GM23248 (cell line): ENCODE measurements around the gene TNIK. TPM values are rescaled to one million over a fixed set of nuclear protein-coding genes. Genes with fewer than 3 reads are reported as not detected.
A peak's percentile ranks its signal among the peaks of the same experiment; 100 is the strongest.

Experiments used
- DNase-seq: peaks from one replicate; pipeline ENCODE4 v3.0.0-alpha.2; 2015
- H2AFZ ChIP-seq: fragments of 200-600 bp; sonication (generic); 2 replicates; pipeline ENCODE4 v1.6.1; 2016; ENCODE audit warnings: antibody characterized with exemption
- H3F3A ChIP-seq: fragments of 200-600 bp; sonication (generic); 2 replicates; pipeline ENCODE4 v1.6.1; 2016; ENCODE audit warnings: mild to moderate bottlenecking, antibody characterized with exemption, mixed run types; ENCODE audit not compliant: insufficient read depth
- H3K27ac ChIP-seq: fragments of 200-600 bp; sonication (generic); 2 replicates; pipeline ENCODE4 v1.5.1; 2016; ENCODE audit warnings: mild to moderate bottlenecking
- H3K27me3 ChIP-seq: fragments of 200-600 bp; sonication (generic); replicated peaks from 2 replicates; pipeline ENCODE4 v1.6.1; 2016; ENCODE audit warnings: mild to moderate bottlenecking; ENCODE audit not compliant: insufficient read depth
- H3K36me3 ChIP-seq: fragments of 200-600 bp; sonication (generic); 2 replicates; pipeline ENCODE4 v1.6.1; 2016; ENCODE audit warnings: low read depth, mild to moderate bottlenecking
- H3K4me1 ChIP-seq: fragments of 200-600 bp; sonication (generic); 2 replicates; pipeline ENCODE4 v1.6.1; 2016; ENCODE audit warnings: mild to moderate bottlenecking; ENCODE audit not compliant: insufficient read depth
- H3K4me2 ChIP-seq: fragments of 200-600 bp; sonication (generic); one replicate; pipeline ENCODE4 v1.6.1; 2016; ENCODE audit warnings: mild to moderate bottlenecking; ENCODE audit not compliant: unreplicated experiment
- H3K4me3 ChIP-seq: fragments of 200-600 bp; sonication (generic); 2 replicates; pipeline ENCODE4 v1.5.1; 2016; ENCODE audit warnings: mild to moderate bottlenecking
- H3K79me2 ChIP-seq: fragments of 200-600 bp; sonication (generic); 2 replicates; pipeline ENCODE4 v1.6.1; 2016; ENCODE audit warnings: mild to moderate bottlenecking; ENCODE audit not compliant: insufficient read depth
- H3K9ac ChIP-seq: fragments of 200-600 bp; sonication (generic); 2 replicates; pipeline ENCODE4 v1.6.1; 2016; ENCODE audit warnings: mild to moderate bottlenecking
- H3K9me2 ChIP-seq: fragments of 200-600 bp; sonication (generic); 2 replicates; pipeline ENCODE4 v1.6.1; 2016; ENCODE audit warnings: mixed run types, mild to moderate bottlenecking, moderate library complexity; ENCODE audit not compliant: insufficient read depth
- H3K9me3 ChIP-seq: fragments of 200-600 bp; sonication (generic); one replicate; pipeline ENCODE4 v1.6.1; 2017; ENCODE audit warnings: low read depth
- H4K20me1 ChIP-seq: fragments of 200-600 bp; sonication (generic); 2 replicates; pipeline ENCODE4 v1.6.0; 2016; ENCODE audit not compliant: insufficient read depth
- EZH2 ChIP-seq: fragments of 200-600 bp; sonication (generic); IDR thresholded peaks from 2 replicates; pipeline ENCODE4 v1.6.1; 2018; ENCODE audit warnings: antibody characterized with exemption, mild to moderate bottlenecking; ENCODE audit not compliant: insufficient read depth, poor library complexity, severe bottlenecking
- EZH2phosphoT487 ChIP-seq: fragments of 200-600 bp; sonication (generic); IDR thresholded peaks from 2 replicates; pipeline ENCODE4 v1.6.1; 2018; ENCODE audit warnings: antibody characterized with exemption, moderate library complexity, mild to moderate bottlenecking, low read depth; ENCODE audit not compliant: insufficient read depth
- WGBS, 2 experiments: methylation state at CpG; one replicate each; pipeline ENCODE4 v1.1.6; 2015 to 2017; ENCODE audit warnings: low lambda C conversion rate in 2 of 2, low coverage in 1 of 2; ENCODE audit errors: missing lambda C conversion rate in 2 of 2; 5-methylcytosine and 5-hydroxymethylcytosine counted together
- in situ Hi-C: fragments of 300-500 bp; cut with MboI; formaldehyde crosslinking; loops from 2 replicates; pipeline ENCODE4 v1.15.0; 2020
- polyA plus RNA-seq: library from polyadenylated mRNA; unstranded; fragments of >200 nt; fragmentation: Nextera tagmentation; extraction: Ambion mirVana; gene quantifications from 2 replicates; pipeline ENCODE4 v1.2.1, GENCODE V29; 2016
- total RNA-seq: library from RNA; depleted of rRNA; stranded (reverse); fragments of >200 nt; shearing (Covaris generic); gene quantifications from 2 replicates; pipeline ENCODE4 v1.2.3, GENCODE V29; 2014

TNIK gene
- total and polyA plus RNA-seq, 2 experiments from 2014 or later, result 0.80 to 2.3 TPM

GRCh38 chr3:171057072-171057471 is 403.1 kb downstream of the TNIK start:
- peaks cover 46% of the 10 kb centered on the region for H3K4me1 ChIP-seq
- TF ChIP-seq EZH2, result no peak
- peak overlapping the region; percentile 13 for H3K4me2 ChIP-seq
- no peak for DNase-seq
- H3K79me2 ChIP-seq, result no peaks in the 10 kb centered on the region
- no peak overlapping the region for H3K27ac ChIP-seq
- H3K9me3 ChIP-seq, result no peaks in the 10 kb centered on the region
- no peak overlapping the region for H2AFZ ChIP-seq
- in situ Hi-C loops, result loop anchor here (25.0 kb wide), 1 partner anchor 505 kb away; no protein-coding TSS in a partner anchor
- no peaks in the 10 kb centered on the region for H3K9me2 ChIP-seq
- WGBS, 2 experiments, result 94 to 97% methylated on average over 1 of the region's 1 CpG
- no peaks in the 10 kb centered on the region for H3K27me3 ChIP-seq
- H3K9ac ChIP-seq, result no peak overlapping the region
- no peaks in the 10 kb centered on the region for H4K20me1 ChIP-seq
- H3K36me3 ChIP-seq, result no peaks in the 10 kb centered on the region
- H3K4me3 ChIP-seq, result no peak overlapping the region
- peaks cover 35% of the 10 kb centered on the region for H3F3A ChIP-seq

- Histone ChIP-seq H3K79me2 (no peaks in the 10 kb centered on the region), H3K27me3 (no peaks in the 10 kb centered on the region), H3K4me3 (no peak overlapping the region), H3K36me3 (no peaks in the 10 kb centered on the region), H2AFZ (no peak overlapping the region), H3K4me2 (peak overlapping the region; percentile 13), H3F3A (peaks cover 35% of the 10 kb centered on the region), H3K9ac (no peak overlapping the region), H3K9me3 (no peaks in the 10 kb centered on the region), H4K20me1 (no peaks in the 10 kb centered on the region), H3K9me2 (no peaks in the 10 kb centered on the region), H3K4me1 (peaks cover 46% of the 10 kb centered on the region), H3K27ac (0 out of 2 replicates have a peak overlapping the region, but pooled peaks have one; percentile 55)
- 50 to 55% methylated on average over 5 of the region's 5 CpGs for WGBS, 2 experiments
- DNase-seq, result peak; percentile 73
- no peak for TF ChIP-seq EZH2phosphoT487
- TF ChIP-seq EZH2, result no peak
- in situ Hi-C loops, result loop anchor here (25.0 kb wide), 1 partner anchor 506 kb away; no protein-coding TSS in a partner anchor
Observed at GRCh38 chr3:171056528-171056927, 403.7 kb downstream of the TNIK start.

- H3K27ac ChIP-seq, result peak overlapping the region; percentile 55
- peak overlapping the region; percentile 35 for H3K9ac ChIP-seq
- H3K4me3 ChIP-seq, result no peak overlapping the region
- H3K36me3 ChIP-seq, result no peaks in the 10 kb centered on the region
- peak overlapping the region; percentile 53 for H3K4me2 ChIP-seq
- peaks cover 46% of the 10 kb centered on the region for H3K4me1 ChIP-seq
- H2AFZ ChIP-seq, result no peak overlapping the region
- WGBS, 2 experiments, result 54% methylated on average over 4 of the region's 4 CpGs
- no peaks in the 10 kb centered on the region for H4K20me1 ChIP-seq
- in situ Hi-C loops, result loop anchor here (25.0 kb wide), 1 partner anchor 507 kb away; no protein-coding TSS in a partner anchor
- H3K9me3 ChIP-seq, result no peaks in the 10 kb centered on the region
- no peaks in the 10 kb centered on the region for H3K27me3 ChIP-seq
- peak; percentile 76 for DNase-seq
- TF ChIP-seq EZH2, result no peak
- no peaks in the 10 kb centered on the region for H3K9me2 ChIP-seq
- H3F3A ChIP-seq, result peaks cover 35% of the 10 kb centered on the region
- no peaks in the 10 kb centered on the region for H3K79me2 ChIP-seq
Observed at GRCh38 chr3:171055336-171056178, 404.6 kb downstream of the TNIK start.

- Histone ChIP-seq H3K4me3 (no peak overlapping the region), H3K36me3 (no peaks in the 10 kb centered on the region), H4K20me1 (no peaks in the 10 kb centered on the region), H3K27ac (peak overlapping the region; percentile 55), H3K79me2 (no peaks in the 10 kb centered on the region), H3K4me2 (peak overlapping the region; percentile 53), H3K9me2 (no peaks in the 10 kb centered on the region), H2AFZ (no peak overlapping the region), H3K27me3 (no peaks in the 10 kb centered on the region), H3K4me1 (peaks cover 46% of the 10 kb centered on the region), H3K9ac (peak overlapping the region; percentile 35), H3F3A (peaks cover 35% of the 10 kb centered on the region), H3K9me3 (no peaks in the 10 kb centered on the region)
- peak; percentile 40 for DNase-seq
- in situ Hi-C loops, result loop anchor here (25.0 kb wide), 1 partner anchor 507 kb away; no protein-coding TSS in a partner anchor
- TF ChIP-seq EZH2 (no peak), EZH2phosphoT487 (no peak)
Observed at GRCh38 chr3:171054921-171055320, 405.3 kb downstream of the TNIK start.
